Measurements from ENCODE around the gene ADAMTS2.

ADAMTS2 gene

DNA sequence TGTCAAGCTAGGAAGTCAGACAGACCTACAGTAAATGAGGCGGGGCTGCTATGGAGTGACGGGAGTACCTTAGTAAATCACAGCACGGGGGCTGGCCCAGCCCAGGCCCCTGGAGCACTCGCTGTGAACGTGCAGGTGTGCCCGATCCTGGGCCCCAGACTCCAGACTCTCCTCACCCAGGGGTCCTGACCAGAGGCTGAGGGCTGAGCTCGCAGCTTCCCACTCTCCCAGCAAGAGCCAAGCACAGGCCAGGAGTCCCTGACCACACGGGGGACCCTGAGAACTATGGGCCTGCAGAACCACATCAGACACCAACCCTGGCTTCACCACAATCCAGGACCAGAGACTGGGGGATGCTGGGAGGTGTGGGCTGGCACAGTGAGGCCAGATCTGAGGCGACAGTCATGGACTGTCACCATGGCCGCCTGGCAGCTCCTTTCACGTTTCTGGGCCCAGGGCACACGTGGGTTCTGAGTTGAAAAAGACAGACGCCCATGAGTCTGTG, 73.4 kb downstream of the ADAMTS2 start:
- no peak for DNase-seq (ENCODE audit: insufficient read length, low spot score)
- TF ChIP-seq TAF1 (IDR thresholded peaks at IDR 0.05; ENCODE audit: low read depth, low read length) = no peak
- TF ChIP-seq PAX5 (IDR thresholded peaks at IDR 0.05; ENCODE audit: insufficient read depth, low read length, severe bottlenecking) = no peak
- TF ChIP-seq SPI1 (IDR thresholded peaks at IDR 0.05; ENCODE audit: low read depth, low read length) = no peak
- FAIRE-seq = no peak

DNA sequence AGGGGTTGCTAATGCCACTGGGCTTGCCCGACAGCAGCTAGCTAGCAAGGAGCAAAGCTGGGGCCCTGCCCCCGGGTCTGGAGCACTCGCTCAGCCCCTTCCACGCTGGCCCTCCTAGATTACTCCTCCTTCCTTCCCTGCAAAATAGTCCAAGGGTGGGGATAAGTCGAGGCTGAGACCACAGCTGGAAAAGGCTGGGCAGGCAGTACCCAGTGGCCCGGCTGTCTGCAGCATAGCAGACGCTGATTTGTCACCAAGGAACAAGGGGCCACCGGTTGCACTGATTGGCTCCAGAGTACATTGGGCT, 73.9 kb downstream of the ADAMTS2 start:
- TF ChIP-seq POLR2AphosphoS5 (IDR thresholded peaks at IDR 0.05; ENCODE audit: low read depth, low read length) = no peak
- TF ChIP-seq SPI1 (IDR thresholded peaks at IDR 0.05; ENCODE audit: low read depth, low read length) = no peak
- no peak for TF ChIP-seq TAF1 (IDR thresholded peaks at IDR 0.05; ENCODE audit: low read depth, low read length)
- no peak for TF ChIP-seq POLR2A (IDR thresholded peaks at IDR 0.05; ENCODE audit: low read depth, low read length)
- no peak for TF ChIP-seq PAX5 (IDR thresholded peaks at IDR 0.05; ENCODE audit: insufficient read depth, low read length, severe bottlenecking)
- TF ChIP-seq POU2F2 (IDR thresholded peaks at IDR 0.05; ENCODE audit: low read depth, low read length) = no peak
- FAIRE-seq = no peak
- no peak for DNase-seq (ENCODE audit: insufficient read length, low spot score)

DNA sequence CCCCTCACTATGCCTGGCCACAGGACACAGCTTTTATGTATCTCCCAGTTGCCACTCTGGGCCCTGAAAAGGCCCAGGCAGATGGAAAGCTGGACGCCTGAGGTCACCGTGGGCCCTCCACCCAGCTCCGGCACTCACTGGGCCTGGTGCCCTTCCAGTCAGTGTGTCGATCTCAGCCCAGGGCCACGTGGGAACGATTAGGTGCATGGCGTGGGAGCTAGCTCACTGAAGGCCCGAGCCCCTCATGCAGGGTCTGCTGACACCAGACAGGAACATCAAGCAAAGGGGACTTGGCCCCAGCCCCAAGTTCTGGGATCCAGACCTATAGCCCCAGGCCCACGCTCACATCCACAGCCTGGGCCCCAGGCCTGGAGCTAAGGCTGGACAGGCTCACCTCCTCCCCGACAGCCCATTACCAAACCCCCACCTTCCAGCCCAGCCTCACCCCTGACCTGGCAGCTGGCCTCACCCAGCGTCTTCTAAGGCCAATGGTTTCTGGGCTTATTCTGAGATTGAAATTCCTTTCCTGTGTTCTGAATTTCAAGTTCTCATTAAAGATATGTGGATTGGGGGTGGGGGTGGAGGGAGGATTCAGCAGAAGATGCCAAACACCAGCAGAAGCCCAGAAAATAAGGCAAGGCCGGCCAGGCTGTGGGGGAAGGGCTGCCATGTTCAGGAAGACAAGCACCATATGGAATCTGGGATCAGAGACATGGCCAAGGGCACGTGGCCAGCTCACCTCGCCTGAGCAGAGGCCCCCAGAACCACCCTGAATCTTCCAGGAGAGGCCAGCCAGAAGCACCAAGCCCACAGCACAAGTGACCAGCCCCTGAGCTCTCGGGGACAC, 74.5 kb downstream of the ADAMTS2 start:
- FAIRE-seq = no peak

DNA sequence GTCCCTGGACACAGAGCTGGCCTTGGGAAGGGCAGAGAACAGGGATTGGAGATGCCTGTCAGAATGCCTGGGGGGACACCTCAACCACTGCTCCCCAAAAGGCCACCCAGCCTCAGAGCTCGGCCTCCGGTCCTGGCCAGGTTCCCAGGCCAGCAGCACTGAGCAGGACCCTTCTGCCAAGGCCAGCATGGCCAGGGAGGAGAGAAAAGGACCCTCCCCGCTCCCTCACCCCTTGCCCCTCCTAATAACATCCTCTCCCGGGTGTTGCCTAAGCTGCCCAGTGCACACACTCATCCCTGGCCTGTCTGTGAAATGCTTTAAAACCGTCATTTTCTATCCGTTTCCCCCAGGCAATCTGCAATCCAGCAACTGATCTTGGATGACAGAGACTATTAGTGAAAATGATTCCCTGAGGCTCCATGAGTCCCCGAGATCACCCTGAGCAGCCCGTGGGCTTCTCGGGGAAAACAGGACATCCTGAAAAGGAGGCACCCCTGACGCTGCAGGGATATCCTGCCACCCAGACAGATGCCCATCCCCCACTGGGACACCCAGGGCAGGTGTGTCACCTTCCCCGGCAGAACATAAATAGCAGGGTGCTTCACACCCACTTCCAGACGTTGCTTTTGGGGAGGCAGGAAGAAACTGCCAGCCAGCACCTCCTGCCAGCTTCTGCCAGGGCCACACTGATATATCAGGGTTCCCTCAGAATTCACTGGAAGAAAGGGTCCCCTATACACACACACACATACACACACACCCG, 75.3 kb downstream of the ADAMTS2 start:
- FAIRE-seq (no peak), DNase-seq (ENCODE audit: insufficient read length, low spot score) (no peak)
- TF ChIP-seq TAF1 (IDR thresholded peaks at IDR 0.05; ENCODE audit: low read depth, low read length) (no peak), PAX5 (IDR thresholded peaks at IDR 0.05; ENCODE audit: insufficient read depth, low read length, severe bottlenecking) (no peak), POLR2A (IDR thresholded peaks at IDR 0.05; ENCODE audit: low read depth, low read length) (no peak), POU2F2 (IDR thresholded peaks at IDR 0.05; ENCODE audit: low read depth, low read length) (no peak), POLR2AphosphoS5 (IDR thresholded peaks at IDR 0.05; ENCODE audit: low read depth, low read length) (no peak), SPI1 (IDR thresholded peaks at IDR 0.05; ENCODE audit: low read depth, low read length) (no peak)

More for the DNA sequence above, 74.5 kb downstream of the ADAMTS2 start:
- DNase-seq (ENCODE audit: insufficient read length, low spot score) = no peak
- TF ChIP-seq POU2F2 (IDR thresholded peaks at IDR 0.05; ENCODE audit: low read depth, low read length) = no peak
- no peak for TF ChIP-seq PAX5 (IDR thresholded peaks at IDR 0.05; ENCODE audit: insufficient read depth, low read length, severe bottlenecking)
- TF ChIP-seq SPI1 (IDR thresholded peaks at IDR 0.05; ENCODE audit: low read depth, low read length) = no peak
- no peak for TF ChIP-seq TAF1 (IDR thresholded peaks at IDR 0.05; ENCODE audit: low read depth, low read length)
- no peak for TF ChIP-seq POLR2A (IDR thresholded peaks at IDR 0.05; ENCODE audit: low read depth, low read length)
- no peak for TF ChIP-seq POLR2AphosphoS5 (IDR thresholded peaks at IDR 0.05; ENCODE audit: low read depth, low read length)

DNA sequence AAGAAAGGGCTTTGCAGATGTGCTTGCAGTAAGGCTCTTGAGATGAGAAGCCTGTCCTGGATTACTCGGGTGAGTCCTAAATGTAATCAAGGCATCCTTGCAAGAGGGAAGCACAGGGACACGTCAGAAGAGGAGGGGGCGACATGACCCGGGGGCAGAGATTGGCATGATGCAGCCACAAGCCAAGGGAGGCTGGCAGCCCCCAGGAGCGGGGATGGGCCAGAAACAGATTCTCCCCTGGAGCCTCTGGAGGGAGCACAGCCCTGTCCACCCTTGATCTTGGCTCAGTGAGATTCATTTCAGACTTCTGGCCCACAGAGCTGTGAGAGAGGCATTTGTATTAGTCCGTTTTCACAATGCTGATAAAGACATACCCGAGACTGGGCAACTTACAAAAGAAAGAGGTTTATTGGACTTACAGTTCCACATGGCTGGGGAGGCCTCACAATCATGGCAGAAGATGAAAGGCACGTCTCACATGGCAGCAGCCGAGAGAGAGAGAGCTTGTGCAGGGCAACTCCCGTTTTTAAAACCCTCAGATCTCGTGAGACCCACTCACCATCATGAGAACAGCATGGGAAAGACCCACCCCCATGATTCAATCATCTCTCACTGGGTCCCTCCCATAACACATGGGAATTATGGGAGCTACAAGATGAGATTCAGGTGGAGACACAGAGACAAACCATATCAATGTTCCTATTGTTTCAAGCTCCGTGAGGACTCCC, 76.1 kb downstream of the ADAMTS2 start:
- TF ChIP-seq POLR2A (IDR thresholded peaks at IDR 0.05; ENCODE audit: low read depth, low read length) = no peak
- TF ChIP-seq POLR2AphosphoS5 (IDR thresholded peaks at IDR 0.05; ENCODE audit: low read depth, low read length) = no peak
- no peak for TF ChIP-seq PAX5 (IDR thresholded peaks at IDR 0.05; ENCODE audit: insufficient read depth, low read length, severe bottlenecking)
- no peak for TF ChIP-seq POU2F2 (IDR thresholded peaks at IDR 0.05; ENCODE audit: low read depth, low read length)
- FAIRE-seq (no peak), DNase-seq (ENCODE audit: insufficient read length, low spot score) (no peak)

DNA sequence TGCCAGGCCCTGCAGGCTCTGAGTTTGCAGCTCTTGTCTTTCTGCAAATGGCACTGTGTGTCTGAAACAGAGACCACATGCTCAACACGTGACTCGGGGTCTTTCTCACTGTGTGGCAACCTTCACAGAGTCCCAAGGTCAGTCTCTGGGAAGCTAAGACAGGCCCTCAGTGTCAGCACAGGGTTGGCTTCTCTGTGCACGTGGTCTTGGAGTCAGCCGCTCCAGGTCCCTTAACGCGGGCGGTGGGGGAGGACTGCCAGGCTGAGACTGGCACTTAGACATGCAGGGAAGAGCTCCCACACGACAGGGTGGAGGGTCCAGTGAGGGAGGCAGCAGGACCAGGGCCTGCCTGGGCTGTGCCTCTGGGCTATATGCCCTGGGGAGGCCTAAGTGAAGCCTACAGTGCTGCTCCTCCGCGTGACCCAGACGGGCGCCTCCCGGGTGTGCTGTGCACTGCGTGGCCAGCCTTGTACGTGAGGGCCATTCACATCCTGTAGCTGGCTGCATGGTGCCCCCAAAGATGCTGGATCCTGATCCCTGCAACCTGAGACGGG, 76.8 kb downstream of the ADAMTS2 start:
- FAIRE-seq (no peak), DNase-seq (ENCODE audit: insufficient read length, low spot score) (no peak)
- TF ChIP-seq POLR2AphosphoS5 (IDR thresholded peaks at IDR 0.05; ENCODE audit: low read depth, low read length) (no peak), POU2F2 (IDR thresholded peaks at IDR 0.05; ENCODE audit: low read depth, low read length) (no peak), TAF1 (IDR thresholded peaks at IDR 0.05; ENCODE audit: low read depth, low read length) (no peak), SPI1 (IDR thresholded peaks at IDR 0.05; ENCODE audit: low read depth, low read length) (no peak), PAX5 (IDR thresholded peaks at IDR 0.05; ENCODE audit: insufficient read depth, low read length, severe bottlenecking) (no peak), POLR2A (IDR thresholded peaks at IDR 0.05; ENCODE audit: low read depth, low read length) (no peak)

DNA sequence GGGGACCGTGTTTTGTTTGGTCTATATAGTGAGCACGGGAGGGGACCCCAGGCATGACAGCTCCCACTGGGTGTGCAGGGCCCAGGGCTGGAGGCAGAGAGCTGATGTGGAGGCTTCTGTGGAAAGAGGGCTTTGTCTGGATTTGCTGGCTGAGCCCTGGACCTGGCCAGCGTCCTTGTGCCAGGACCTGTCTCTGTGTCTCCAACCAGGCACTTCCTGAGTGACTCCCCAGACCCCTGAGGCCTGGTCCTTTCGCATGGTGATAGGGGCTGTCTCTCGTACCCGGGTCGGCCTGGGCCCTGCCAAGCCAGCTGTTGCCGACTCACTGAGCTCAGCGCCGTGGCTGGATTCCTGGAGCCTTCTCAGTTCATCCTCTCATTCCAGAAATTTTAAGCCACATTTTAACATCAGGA, 77.6 kb downstream of the ADAMTS2 start:
- no peak for FAIRE-seq

DNA sequence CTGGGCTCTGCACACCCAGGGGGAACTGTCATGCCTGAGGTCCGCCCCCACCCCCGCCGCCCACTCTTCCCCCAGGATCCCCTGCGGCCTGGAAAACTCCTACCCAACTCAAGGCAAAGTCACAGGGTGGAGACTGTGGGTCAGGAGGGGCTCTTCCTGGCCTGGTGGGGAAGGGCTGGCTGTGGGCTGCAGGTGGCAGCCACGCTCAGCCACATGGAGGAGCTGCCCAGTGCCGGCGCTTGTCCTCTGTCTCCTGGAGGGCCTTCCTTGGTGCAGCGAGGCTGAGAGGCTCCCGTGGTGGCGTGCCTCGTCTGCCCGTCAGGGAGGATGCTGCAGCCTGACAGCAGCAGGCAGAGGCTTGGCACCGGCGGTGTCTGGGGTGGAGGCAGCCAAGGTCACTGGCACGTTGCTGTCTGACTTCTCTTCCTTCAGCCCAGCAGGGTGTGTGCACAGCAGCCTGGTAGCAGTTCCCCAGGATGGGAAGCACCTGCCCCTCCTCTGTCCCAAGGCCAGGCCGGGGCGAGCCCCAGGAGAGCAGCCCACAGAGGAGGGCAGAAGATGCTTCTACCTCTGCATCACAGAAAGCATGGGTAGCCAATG, 78.1 kb downstream of the ADAMTS2 start:
- TF ChIP-seq SPI1 (IDR thresholded peaks at IDR 0.05; ENCODE audit: low read depth, low read length) = no peak
- TF ChIP-seq POU2F2 (IDR thresholded peaks at IDR 0.05; ENCODE audit: low read depth, low read length) = no peak
- no peak for TF ChIP-seq POLR2A (IDR thresholded peaks at IDR 0.05; ENCODE audit: low read depth, low read length)
- no peak for TF ChIP-seq TAF1 (IDR thresholded peaks at IDR 0.05; ENCODE audit: low read depth, low read length)
- TF ChIP-seq PAX5 (IDR thresholded peaks at IDR 0.05; ENCODE audit: insufficient read depth, low read length, severe bottlenecking) = no peak
- TF ChIP-seq POLR2AphosphoS5 (IDR thresholded peaks at IDR 0.05; ENCODE audit: low read depth, low read length) = no peak
- FAIRE-seq (no peak), DNase-seq (ENCODE audit: insufficient read length, low spot score) (no peak)

More for the DNA sequence above, 77.6 kb downstream of the ADAMTS2 start:
- no peak for DNase-seq (ENCODE audit: insufficient read length, low spot score)
- TF ChIP-seq SPI1 (IDR thresholded peaks at IDR 0.05; ENCODE audit: low read depth, low read length) = no peak
- TF ChIP-seq TAF1 (IDR thresholded peaks at IDR 0.05; ENCODE audit: low read depth, low read length) = no peak
- TF ChIP-seq PAX5 (IDR thresholded peaks at IDR 0.05; ENCODE audit: insufficient read depth, low read length, severe bottlenecking) = no peak
- no peak for TF ChIP-seq POU2F2 (IDR thresholded peaks at IDR 0.05; ENCODE audit: low read depth, low read length)
- TF ChIP-seq POLR2A (IDR thresholded peaks at IDR 0.05; ENCODE audit: low read depth, low read length) = no peak

Measured in GM12891 (cell line).